ENCODE data around the gene ZNF622.

ZNF622 gene

GRCh38 chr5:16504571-16504970 is 39.0 kb upstream of the ZNF622 start:
- no peak for TF ChIP-seq SUZ12 (IDR thresholded peaks at IDR 0.05; ENCODE audit: extremely low read depth, insufficient read depth, insufficient read length)
- no peak for TF ChIP-seq YY1 (IDR thresholded peaks at IDR 0.05; ENCODE audit: insufficient read depth, insufficient read length)
- TF ChIP-seq ZNF274 (IDR thresholded peaks at IDR 0.05; ENCODE audit: low read depth, low read length): no peak
- Histone ChIP-seq H3K27me3 (ENCODE audit: insufficient read depth, insufficient read length) (no peaks in the 10 kb centered on the region), H3K4me3 (ENCODE audit: insufficient read length, low read depth) (no peak overlapping the region), H3K36me3 (ENCODE audit: insufficient read depth, insufficient read length, low read length) (no peaks in the 10 kb centered on the region), H3K9ac (ENCODE audit: insufficient read length, low read depth) (no peak overlapping the region), H3K4me1 (ENCODE audit: insufficient read depth, insufficient read length) (no peaks in the 10 kb centered on the region), H3K9me3 (ENCODE audit: insufficient read depth, low read length) (no peaks in the 10 kb centered on the region)
- DNase-seq (ENCODE audit: low read depth, low spot score): no peak

GRCh38 chr5:16502866-16503265 is 37.3 kb upstream of the ZNF622 start:
- H3K27me3 ChIP-seq (ENCODE audit: insufficient read depth, insufficient read length): no peaks in the 10 kb centered on the region
- no peak overlapping the region for H3K9ac ChIP-seq (ENCODE audit: insufficient read length, low read depth)
- no peak for TF ChIP-seq SUZ12 (IDR thresholded peaks at IDR 0.05; ENCODE audit: extremely low read depth, insufficient read depth, insufficient read length)
- no peak for TF ChIP-seq YY1 (IDR thresholded peaks at IDR 0.05; ENCODE audit: insufficient read depth, insufficient read length)
- TF ChIP-seq ZNF274 (IDR thresholded peaks at IDR 0.05; ENCODE audit: low read depth, low read length): no peak
- H3K4me3 ChIP-seq (ENCODE audit: insufficient read length, low read depth): no peak overlapping the region
- no peaks in the 10 kb centered on the region for H3K9me3 ChIP-seq (ENCODE audit: insufficient read depth, low read length)
- no peak for DNase-seq (ENCODE audit: low read depth, low spot score)
- no peaks in the 10 kb centered on the region for H3K36me3 ChIP-seq (ENCODE audit: insufficient read depth, insufficient read length, low read length)
- H3K4me1 ChIP-seq (ENCODE audit: insufficient read depth, insufficient read length): no peaks in the 10 kb centered on the region

- no peak overlapping the region for H3K9ac ChIP-seq (ENCODE audit: insufficient read length, low read depth)
- H3K9me3 ChIP-seq (ENCODE audit: insufficient read depth, low read length): peaks cover 14% of the 10 kb centered on the region; the same call in 1 of the 2 replicates
- H3K36me3 ChIP-seq (ENCODE audit: insufficient read depth, insufficient read length, low read length): no peaks in the 10 kb centered on the region
- no peak overlapping the region for H3K4me3 ChIP-seq (ENCODE audit: insufficient read length, low read depth)
- H3K27me3 ChIP-seq (ENCODE audit: insufficient read depth, insufficient read length): no peaks in the 10 kb centered on the region
- no peaks in the 10 kb centered on the region for H3K4me1 ChIP-seq (ENCODE audit: insufficient read depth, insufficient read length)
- no peak for TF ChIP-seq ZNF274 (IDR thresholded peaks at IDR 0.05; ENCODE audit: low read depth, low read length)
- no peak for TF ChIP-seq YY1 (IDR thresholded peaks at IDR 0.05; ENCODE audit: insufficient read depth, insufficient read length)
- TF ChIP-seq SUZ12 (IDR thresholded peaks at IDR 0.05; ENCODE audit: extremely low read depth, insufficient read depth, insufficient read length): no peak
- no peak for DNase-seq (ENCODE audit: low read depth, low spot score)
Observed at GRCh38 chr5:16500024-16500423, 34.4 kb upstream of the ZNF622 start.

GRCh38 chr5:16497546-16497945 is 31.9 kb upstream of the ZNF622 start:
- Histone ChIP-seq H3K9ac (ENCODE audit: insufficient read length, low read depth) (no peak overlapping the region), H3K4me3 (ENCODE audit: insufficient read length, low read depth) (no peak overlapping the region), H3K36me3 (ENCODE audit: insufficient read depth, insufficient read length, low read length) (no peaks in the 10 kb centered on the region), H3K4me1 (ENCODE audit: insufficient read depth, insufficient read length) (no peaks in the 10 kb centered on the region), H3K27me3 (ENCODE audit: insufficient read depth, insufficient read length) (no peaks in the 10 kb centered on the region), H3K9me3 (ENCODE audit: insufficient read depth, low read length) (peaks cover 22% of the 10 kb centered on the region; the same call in 1 of the 2 replicates)
- TF ChIP-seq SUZ12 (IDR thresholded peaks at IDR 0.05; ENCODE audit: extremely low read depth, insufficient read depth, insufficient read length) (no peak), ZNF274 (IDR thresholded peaks at IDR 0.05; ENCODE audit: low read depth, low read length) (no peak), YY1 (IDR thresholded peaks at IDR 0.05; ENCODE audit: insufficient read depth, insufficient read length) (no peak)
- DNase-seq (ENCODE audit: low read depth, low spot score): no peak

GRCh38 chr5:16493261-16493660 is 27.7 kb upstream of the ZNF622 start:
- H3K4me1 ChIP-seq (ENCODE audit: insufficient read depth, insufficient read length): no peaks in the 10 kb centered on the region
- no peak overlapping the region for H3K9ac ChIP-seq (ENCODE audit: insufficient read length, low read depth)
- H3K9me3 ChIP-seq (ENCODE audit: insufficient read depth, low read length): peaks cover 22% of the 10 kb centered on the region; the same call in 1 of the 2 replicates
- no peak overlapping the region for H3K4me3 ChIP-seq (ENCODE audit: insufficient read length, low read depth)
- DNase-seq (ENCODE audit: low read depth, low spot score): no peak
- no peaks in the 10 kb centered on the region for H3K36me3 ChIP-seq (ENCODE audit: insufficient read depth, insufficient read length, low read length)
- H3K27me3 ChIP-seq (ENCODE audit: insufficient read depth, insufficient read length): no peaks in the 10 kb centered on the region
- no peak for TF ChIP-seq SUZ12 (IDR thresholded peaks at IDR 0.05; ENCODE audit: extremely low read depth, insufficient read depth, insufficient read length)
- TF ChIP-seq ZNF274 (IDR thresholded peaks at IDR 0.05; ENCODE audit: low read depth, low read length): no peak
- no peak for TF ChIP-seq YY1 (IDR thresholded peaks at IDR 0.05; ENCODE audit: insufficient read depth, insufficient read length)

- Histone ChIP-seq H3K4me1 (ENCODE audit: insufficient read depth, insufficient read length) (no peaks in the 10 kb centered on the region), H3K27me3 (ENCODE audit: insufficient read depth, insufficient read length) (no peaks in the 10 kb centered on the region), H3K4me3 (ENCODE audit: insufficient read length, low read depth) (no peak overlapping the region), H3K9ac (ENCODE audit: insufficient read length, low read depth) (no peak overlapping the region), H3K36me3 (ENCODE audit: insufficient read depth, insufficient read length, low read length) (no peaks in the 10 kb centered on the region), H3K9me3 (ENCODE audit: insufficient read depth, low read length) (peaks cover 22% of the 10 kb centered on the region; the same call in 1 of the 2 replicates)
- TF ChIP-seq ZNF274 (IDR thresholded peaks at IDR 0.05; ENCODE audit: low read depth, low read length): no peak
- TF ChIP-seq SUZ12 (IDR thresholded peaks at IDR 0.05; ENCODE audit: extremely low read depth, insufficient read depth, insufficient read length): no peak
- no peak for TF ChIP-seq YY1 (IDR thresholded peaks at IDR 0.05; ENCODE audit: insufficient read depth, insufficient read length)
- no peak for DNase-seq (ENCODE audit: low read depth, low spot score)
Observed at GRCh38 chr5:16492398-16493140, 27.0 kb upstream of the ZNF622 start.

GRCh38 chr5:16490911-16491310 is 25.3 kb upstream of the ZNF622 start:
- Histone ChIP-seq H3K27me3 (ENCODE audit: insufficient read depth, insufficient read length) (no peaks in the 10 kb centered on the region), H3K36me3 (ENCODE audit: insufficient read depth, insufficient read length, low read length) (no peaks in the 10 kb centered on the region), H3K4me3 (ENCODE audit: insufficient read length, low read depth) (no peak overlapping the region), H3K9me3 (ENCODE audit: insufficient read depth, low read length) (peaks cover 17% of the 10 kb centered on the region; the same call in 1 of the 2 replicates), H3K4me1 (ENCODE audit: insufficient read depth, insufficient read length) (no peaks in the 10 kb centered on the region), H3K9ac (ENCODE audit: insufficient read length, low read depth) (no peak overlapping the region)
- DNase-seq (ENCODE audit: low read depth, low spot score): no peak
- TF ChIP-seq SUZ12 (IDR thresholded peaks at IDR 0.05; ENCODE audit: extremely low read depth, insufficient read depth, insufficient read length) (no peak), YY1 (IDR thresholded peaks at IDR 0.05; ENCODE audit: insufficient read depth, insufficient read length) (no peak), ZNF274 (IDR thresholded peaks at IDR 0.05; ENCODE audit: low read depth, low read length) (no peak)

Measured in NT2/D1 (cell line).